ENCODE data around the gene DHRS7B.
A peak's percentile ranks its signal among the peaks of the same experiment; 100 is the strongest.

DHRS7B gene

DNA sequence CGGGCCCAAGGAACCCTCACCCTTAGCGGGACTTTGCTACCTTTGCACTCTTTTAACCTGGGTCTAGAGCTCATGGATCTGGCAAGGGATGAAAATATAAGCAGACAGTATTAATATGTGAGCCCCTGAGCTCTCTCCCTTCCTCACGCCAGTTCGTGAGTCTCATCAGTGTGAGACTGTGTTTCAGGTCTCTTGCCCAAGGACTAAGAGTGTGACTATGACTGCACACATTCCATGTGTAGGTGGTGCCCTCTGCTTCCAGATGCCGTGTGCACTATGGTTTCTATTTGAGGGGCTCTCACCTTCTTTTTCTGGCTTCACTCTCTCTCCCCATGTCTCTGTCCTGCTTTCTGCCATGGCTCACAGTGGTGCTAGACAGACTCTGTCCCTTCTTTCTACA is 40.5 kb downstream of the DHRS7B start:
- ChIA-PET POLR2A (no interaction called here), CTCF (no interaction called here)
- no peak for TF ChIP-seq CTCF (IDR thresholded peaks at IDR 0.05; ENCODE audit: control extremely low read depth, extremely low read depth, low read depth, missing control alignments)
- no peak for DNase-seq (ENCODE audit: extremely low spot score)

DNA sequence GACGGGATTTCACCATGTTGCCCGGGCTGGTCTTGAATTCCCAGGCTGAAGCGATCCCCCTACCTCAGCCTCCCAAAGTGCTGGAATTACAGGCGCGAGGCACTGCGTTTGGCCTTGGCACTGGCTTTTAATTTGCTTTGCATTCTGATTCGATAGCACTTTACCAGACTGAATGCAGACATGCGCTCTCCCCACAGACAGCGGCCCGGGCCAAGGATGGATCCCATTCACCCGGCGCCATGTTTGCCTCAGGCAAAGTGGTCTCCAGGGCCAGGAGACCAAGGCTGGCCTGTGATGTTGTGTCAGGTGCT is 41.7 kb downstream of the DHRS7B start:
- POLR2A ChIA-PET: no interaction called here
- CTCF ChIA-PET: interaction anchor here (1.3 kb wide), 1 partner anchor 49 kb away, joined by 3 read pairs; no protein-coding TSS in a partner anchor
- no peak for DNase-seq (ENCODE audit: extremely low spot score)
- no peak for TF ChIP-seq CTCF (IDR thresholded peaks at IDR 0.05; ENCODE audit: control extremely low read depth, extremely low read depth, low read depth, missing control alignments)

GRCh38 chr17:21169496-21169895 is 42.7 kb downstream of the DHRS7B start:
- CTCF ChIA-PET: interaction anchor here (0.9 to 2.5 kb wide), 6 partner anchors 9 to 110 kb away, joined by 3 to 13 read pairs (median 4); no protein-coding TSS in a partner anchor
- POLR2A ChIA-PET: no interaction called here
- DNase-seq (ENCODE audit: extremely low spot score): no peak
- no peak for TF ChIP-seq CTCF (IDR thresholded peaks at IDR 0.05; ENCODE audit: control extremely low read depth, extremely low read depth, low read depth, missing control alignments)

- no peak for TF ChIP-seq CTCF (IDR thresholded peaks at IDR 0.05; ENCODE audit: control extremely low read depth, extremely low read depth, low read depth, missing control alignments)
- no peak for DNase-seq (ENCODE audit: extremely low spot score)
- POLR2A ChIA-PET: no interaction called here
- CTCF ChIA-PET: interaction anchor here (1.5 to 2.5 kb wide), 3 partner anchors 10 to 31 kb away, joined by 4 to 13 read pairs (median 4); no protein-coding TSS in a partner anchor
Observed at GRCh38 chr17:21170809-21171208, 44.0 kb downstream of the DHRS7B start.

DNA sequence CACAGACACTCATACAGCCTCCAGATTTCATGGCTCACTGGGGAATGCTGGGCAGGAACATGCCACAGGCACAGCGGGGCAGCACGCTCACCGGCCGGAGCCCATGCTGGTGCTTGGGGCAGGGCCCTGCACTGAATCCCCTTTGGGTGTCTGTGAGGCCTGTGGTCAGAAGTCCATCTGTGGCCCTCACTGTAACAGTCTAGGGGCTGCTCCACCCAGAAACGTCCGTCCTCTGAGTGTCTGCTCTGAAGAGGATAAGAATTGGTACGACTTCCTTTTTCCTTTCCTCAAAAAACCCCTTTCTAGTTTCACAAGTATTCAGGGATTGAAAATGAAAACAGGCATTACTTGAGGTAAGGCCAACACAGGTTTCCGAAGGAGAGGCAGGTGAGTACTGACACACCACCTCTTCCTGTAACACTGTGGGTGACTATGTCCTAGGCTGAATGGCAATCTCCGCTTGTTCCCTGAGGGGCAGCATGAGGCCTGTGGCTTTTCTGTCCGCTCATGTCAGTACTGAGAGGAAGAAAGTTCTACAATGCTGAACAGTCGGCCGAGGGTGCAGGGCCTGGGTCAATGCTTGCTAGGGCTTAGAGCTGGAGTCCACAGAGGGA is 44.7 kb downstream of the DHRS7B start:
- ChIA-PET CTCF (interaction anchor here (1.7 to 2.5 kb wide), 2 partner anchors 11 to 31 kb away, joined by 4 to 13 read pairs; no protein-coding TSS in a partner anchor), POLR2A (no interaction called here)
- no peak for TF ChIP-seq CTCF (IDR thresholded peaks at IDR 0.05; ENCODE audit: control extremely low read depth, extremely low read depth, low read depth, missing control alignments)
- DNase-seq (ENCODE audit: extremely low spot score): peak; percentile 70

GRCh38 chr17:21171970-21172510 is 45.3 kb downstream of the DHRS7B start:
- CTCF ChIA-PET: interaction anchor here (1.7 kb wide), 1 partner anchor 32 kb away, joined by 4 read pairs; no protein-coding TSS in a partner anchor
- POLR2A ChIA-PET: no interaction called here
- peak; percentile 12 for DNase-seq (ENCODE audit: extremely low spot score)
- TF ChIP-seq CTCF (IDR thresholded peaks at IDR 0.05; ENCODE audit: control extremely low read depth, extremely low read depth, low read depth, missing control alignments): no peak
